ENCODE results near the gene CPNE6. TPM values are rescaled to one million over a fixed set of nuclear protein-coding genes. Genes with fewer than 3 reads are reported as not detected.

CPNE6 gene
- total and polyA plus RNA-seq, 2 of the 13 experiments (the other 11 are each of a cell fraction or from before 2014, with no cell fraction given): not detected

- TF ChIP-seq ARID4A (CRISPR knock-in tag; IDR thresholded peaks at IDR 0.05; ENCODE audit: borderline replicate concordance) (0 out of 2 replicates have a peak, but pooled peaks have one; percentile 5), ZSCAN21 (CRISPR knock-in tag; IDR thresholded peaks at IDR 0.05; ENCODE audit: borderline replicate concordance) (no peak), MYPOP (CRISPR knock-in tag; IDR thresholded peaks at IDR 0.05) (no peak), EED (CRISPR knock-in tag; IDR thresholded peaks at IDR 0.05) (0 out of 2 replicates have a peak, but pooled peaks have one; percentile 48), FOSL2 (CRISPR knock-in tag; IDR thresholded peaks at IDR 0.05) (no peak), NRL (CRISPR knock-in tag; IDR thresholded peaks at IDR 0.05; ENCODE audit: borderline replicate concordance) (peak; percentile 30; the same call in 1 of the 2 replicates), MXD3 (CRISPR knock-in tag; IDR thresholded peaks at IDR 0.05) (no peak), MXD4 (CRISPR knock-in tag; IDR thresholded peaks at IDR 0.05) (no peak), HDAC6 (IDR thresholded peaks at IDR 0.05; ENCODE audit: low read depth, low read length) (no peak), ARID5B (CRISPR knock-in tag; IDR thresholded peaks at IDR 0.05) (no peak)
Observed at GRCh38 chr14:24058951-24059475, 12.3 kb upstream of the CPNE6 start (continued).

Data from HepG2 (cell line).